GM21526 (cell line): ENCODE measurements around the gene APOD.
A peak's percentile ranks its signal among the peaks of the same experiment; 100 is the strongest.

Experiments
- ATAC-seq: cut with Tn5 transposase; IDR thresholded peaks from one replicate; pipeline ENCODE4 v1.9.1; 2021; ENCODE audit warnings: moderate library complexity; ENCODE audit not compliant: unreplicated experiment, low FRiP score

The APOD gene

DNA sequence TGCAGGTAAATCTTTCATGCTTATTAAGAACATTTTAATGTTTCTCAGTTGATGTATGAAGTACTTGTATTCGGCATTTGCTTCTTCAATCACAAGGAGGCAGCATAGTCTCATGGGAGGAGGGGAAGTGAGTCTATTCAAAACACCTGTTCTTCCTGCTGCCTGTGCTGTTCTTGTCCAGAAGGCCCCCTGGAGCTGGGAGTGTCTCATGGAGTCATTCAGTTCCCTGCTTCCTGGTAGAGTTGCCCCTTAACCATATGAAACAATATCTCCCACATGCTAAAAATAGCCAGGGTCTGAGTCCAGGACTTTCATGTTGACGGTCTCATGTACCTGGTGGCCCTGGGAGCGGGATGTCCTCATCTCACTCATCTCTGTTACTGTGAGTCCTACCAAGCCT is 25.1 kb downstream of the APOD start:
- no peak for ATAC-seq

DNA sequence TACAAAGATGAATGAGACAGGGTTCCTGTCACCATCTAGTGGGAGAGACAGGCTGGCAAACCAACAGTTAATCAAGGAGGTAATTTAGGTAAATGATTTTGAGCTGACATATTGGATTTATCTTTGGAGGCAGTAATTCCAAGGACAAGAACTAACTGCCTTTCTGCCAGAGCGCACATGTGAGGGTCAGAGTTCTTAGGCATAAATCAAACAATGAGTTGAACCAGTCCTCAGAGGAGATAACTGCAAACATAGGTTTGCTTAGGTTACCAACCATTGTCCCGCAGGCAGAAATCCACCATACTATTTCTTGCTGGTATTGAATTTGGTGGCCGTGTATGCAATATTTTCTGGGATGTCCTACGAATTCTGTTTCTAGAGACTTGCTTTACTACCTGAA is 26.4 kb downstream of the APOD start:
- no peak for ATAC-seq

DNA sequence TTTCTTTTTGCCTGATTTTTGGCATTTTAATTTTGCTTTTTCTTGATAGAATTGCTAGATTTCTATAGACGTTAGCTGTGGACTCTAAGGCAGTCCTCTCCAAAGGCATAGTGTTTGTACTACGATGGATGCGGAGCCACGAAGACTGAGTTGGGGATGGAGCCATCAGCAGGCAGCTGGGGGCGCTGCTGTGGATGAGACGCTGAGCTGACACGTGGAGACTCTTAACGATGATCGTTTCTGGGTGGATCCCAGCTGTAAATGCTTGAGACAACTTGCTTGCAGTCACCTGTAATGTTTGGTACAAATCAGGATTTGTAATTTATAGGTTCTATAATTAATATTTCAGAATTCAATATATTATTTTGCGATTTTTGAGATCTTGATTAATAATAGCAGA is 27.4 kb downstream of the APOD start:
- ATAC-seq = no peak

DNA sequence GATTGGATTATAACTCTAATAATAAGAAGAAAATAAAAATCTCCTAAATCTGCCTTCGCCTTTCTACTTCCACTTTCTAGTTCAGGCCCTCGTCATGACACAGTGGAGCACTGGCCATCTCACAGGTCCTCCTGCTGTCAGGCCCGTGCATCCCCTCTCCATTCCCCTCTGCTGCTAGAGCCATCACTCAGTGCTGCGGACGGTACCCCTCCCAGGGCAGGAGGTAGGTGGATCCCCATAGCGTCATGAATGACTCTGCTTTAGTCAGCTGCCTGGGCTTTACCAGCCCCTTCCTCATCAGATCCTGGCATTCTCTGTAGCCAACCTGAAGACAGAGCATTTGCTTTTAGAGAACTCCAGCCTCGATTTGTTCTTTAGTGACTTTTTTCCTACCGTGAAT is 28.6 kb downstream of the APOD start:
- ATAC-seq = no peak

DNA sequence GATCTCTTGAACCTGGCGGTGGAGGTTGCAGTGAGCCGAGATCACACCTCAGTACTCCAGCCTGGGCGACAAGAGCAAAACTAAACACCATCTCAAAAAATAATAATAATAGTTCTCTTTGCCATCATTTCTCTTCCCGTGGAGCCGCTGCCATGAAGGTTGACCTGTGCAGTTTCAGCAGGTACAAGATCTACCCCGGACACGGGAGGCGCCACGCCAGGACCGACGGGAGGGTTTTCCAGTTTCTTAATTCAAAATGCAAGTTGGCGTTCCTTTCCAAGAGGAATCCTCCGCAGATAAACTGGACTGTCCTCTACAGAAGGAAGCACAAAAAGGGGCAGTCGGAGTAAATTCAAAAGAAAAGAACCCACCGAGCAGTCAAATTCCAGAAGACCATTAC is 29.3 kb downstream of the APOD start:
- no peak for ATAC-seq

DNA sequence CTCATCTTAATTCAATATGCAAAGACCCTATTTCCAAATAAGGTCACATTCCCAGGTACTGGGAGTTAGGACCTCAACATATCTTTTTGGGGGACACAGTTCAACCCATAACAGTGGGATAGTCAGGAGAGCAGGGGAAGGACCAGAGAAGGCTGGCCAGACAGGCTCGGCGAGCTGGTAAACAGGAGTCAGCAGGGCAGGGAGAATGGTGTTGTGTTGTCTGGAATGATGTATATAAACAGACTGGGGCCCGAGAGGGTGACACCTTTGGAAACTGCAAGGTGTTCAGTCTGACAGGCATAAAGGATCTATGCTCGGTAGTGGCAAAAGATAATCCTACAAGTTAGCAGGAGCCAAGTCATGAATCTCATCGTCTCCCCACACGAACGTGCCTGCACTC is 30.5 kb downstream of the APOD start:
- no peak for ATAC-seq

- no peak for ATAC-seq
Observed at GRCh38 chr3:195551381-195551978, 32.3 kb downstream of the APOD start.

GRCh38 chr3:195550723-195551122 is 33.0 kb downstream of the APOD start:
- ATAC-seq = no peak

DNA sequence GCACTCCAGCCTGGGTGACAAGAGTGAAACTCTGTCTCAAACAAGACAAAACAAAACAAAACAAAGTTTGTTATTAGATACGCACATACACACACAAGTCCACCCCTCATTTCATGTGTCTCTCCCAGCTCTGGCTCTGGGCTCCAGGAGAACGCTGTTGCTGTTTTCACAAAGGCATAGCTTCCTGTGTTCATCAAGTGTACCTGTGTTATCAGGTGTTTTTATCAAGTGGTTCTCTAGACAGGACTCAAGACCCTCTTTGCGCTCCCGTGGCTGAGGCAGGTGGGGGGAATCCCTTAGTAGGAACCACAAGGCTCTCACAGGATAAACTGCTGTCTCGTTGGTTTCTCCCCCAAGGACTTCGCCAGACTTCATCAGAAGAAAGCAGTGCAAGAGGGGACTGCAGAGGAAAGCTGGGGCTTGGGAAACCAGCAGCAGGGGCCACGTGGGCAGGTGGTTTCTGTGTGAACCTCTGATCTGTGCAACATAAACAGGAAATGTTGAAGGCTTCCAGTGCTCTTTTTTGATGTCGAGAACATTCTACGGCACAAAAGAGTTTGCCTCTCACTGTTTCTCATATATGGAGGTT is 33.7 kb downstream of the APOD start:
- no peak for ATAC-seq

DNA sequence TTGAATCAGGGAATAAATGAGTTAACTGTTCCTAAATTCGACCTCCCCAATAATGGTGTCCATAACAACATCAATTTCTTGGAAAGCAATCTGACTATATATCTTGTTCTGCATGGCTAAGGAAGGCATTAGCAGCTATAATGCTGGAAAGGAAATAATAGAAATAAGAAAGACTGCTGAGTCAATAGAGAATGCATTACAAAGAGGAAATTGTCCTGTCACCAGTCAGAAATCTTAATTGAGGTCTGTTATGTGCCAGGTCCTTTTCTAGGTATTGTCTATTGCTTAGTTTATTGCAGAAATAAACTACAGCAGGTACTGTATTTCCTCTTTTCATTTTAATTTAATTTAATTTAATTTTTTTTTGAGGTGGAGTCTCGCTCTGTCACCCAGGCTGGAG is 34.8 kb downstream of the APOD start:
- no peak for ATAC-seq

- ATAC-seq = no peak
Observed at GRCh38 chr3:195548501-195548900, 35.2 kb downstream of the APOD start.

- ATAC-seq = no peak
Observed at GRCh38 chr3:195548006-195548405, 35.7 kb downstream of the APOD start.

DNA sequence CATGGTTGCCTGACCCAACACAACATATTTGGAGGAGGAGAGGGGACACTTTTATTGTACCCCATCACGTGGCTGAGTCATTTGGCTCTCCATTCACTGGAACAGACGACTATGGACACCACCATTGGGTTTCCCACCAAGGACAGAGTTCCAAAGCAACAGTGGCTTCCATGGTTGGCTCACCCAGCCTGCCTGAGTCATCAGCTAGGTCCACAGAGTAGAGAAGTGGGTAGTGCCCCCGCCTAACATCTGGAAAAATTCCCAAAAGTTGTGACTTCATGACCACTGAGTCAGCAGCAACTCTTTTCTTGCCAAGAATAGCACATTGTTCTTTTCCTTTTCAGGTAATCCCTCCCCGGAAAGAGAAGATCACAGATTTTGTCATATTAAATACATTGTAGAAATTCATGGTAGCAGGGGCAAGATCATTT is 37.6 kb downstream of the APOD start:
- no peak for ATAC-seq

- no peak for ATAC-seq
Observed at GRCh38 chr3:195544634-195545033, 39.1 kb downstream of the APOD start.

DNA sequence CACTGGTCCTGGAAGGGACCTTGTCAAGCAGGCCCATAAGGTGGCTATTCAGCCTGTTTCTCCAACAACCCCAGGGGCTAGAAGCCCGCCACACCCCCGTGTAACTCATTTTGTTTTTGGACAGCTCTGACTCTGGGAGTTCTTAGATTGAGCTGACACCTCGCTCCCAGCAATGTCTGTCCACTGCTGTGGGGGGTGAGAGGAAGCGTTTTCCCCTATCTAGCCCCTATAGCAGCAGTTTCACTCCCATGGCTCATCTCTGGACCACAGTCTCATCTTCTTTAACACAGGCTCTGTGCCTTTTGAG is 39.6 kb downstream of the APOD start:
- ATAC-seq = no peak

DNA sequence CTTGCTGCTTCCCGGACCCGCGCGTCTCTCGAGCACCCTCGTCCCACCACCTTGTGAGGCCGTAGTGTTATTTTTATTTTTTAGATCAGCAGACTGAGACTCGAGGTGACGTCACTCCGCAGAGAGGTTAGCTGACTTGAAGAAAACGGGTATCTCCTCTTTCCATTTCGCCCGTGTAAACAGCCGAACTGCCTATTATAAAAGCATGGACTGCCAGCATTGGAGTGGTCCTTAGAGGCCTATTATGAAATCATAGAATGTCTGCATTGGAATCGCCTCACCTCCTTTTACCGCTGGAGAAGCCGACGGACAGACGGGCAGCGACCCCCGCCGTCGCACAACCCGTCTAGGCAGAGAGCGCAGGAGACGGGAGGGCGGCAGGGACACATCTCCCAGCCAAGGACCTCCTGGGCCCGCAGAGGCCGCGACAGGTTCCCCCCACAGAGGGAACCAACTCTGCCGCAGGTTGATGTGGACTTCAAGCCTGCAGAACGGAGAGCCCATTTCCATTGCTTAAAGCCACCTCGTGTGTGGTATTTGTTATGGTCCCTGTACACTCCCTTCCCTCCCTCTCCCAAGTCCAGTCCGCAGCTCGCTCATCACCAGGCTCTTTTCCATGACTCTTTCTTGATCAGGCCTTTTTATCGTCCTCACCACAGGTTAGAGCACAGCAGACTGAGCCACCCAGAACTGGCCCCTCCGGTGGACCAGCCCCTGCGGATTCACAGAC is 40.1 kb downstream of the APOD start:
- ATAC-seq = no peak

- ATAC-seq = peak; percentile 61
Observed at GRCh38 chr3:195542698-195543499, 40.8 kb downstream of the APOD start, which contains the start of gene PPP1R2. TSS of gene PPP1R2 (minus strand) at chr3:195543325. CDS start at chr3:195543025, 300 bp downstream.

- ATAC-seq = no peak
Observed at GRCh38 chr3:195542316-195542697, 41.4 kb downstream of the APOD start.

DNA sequence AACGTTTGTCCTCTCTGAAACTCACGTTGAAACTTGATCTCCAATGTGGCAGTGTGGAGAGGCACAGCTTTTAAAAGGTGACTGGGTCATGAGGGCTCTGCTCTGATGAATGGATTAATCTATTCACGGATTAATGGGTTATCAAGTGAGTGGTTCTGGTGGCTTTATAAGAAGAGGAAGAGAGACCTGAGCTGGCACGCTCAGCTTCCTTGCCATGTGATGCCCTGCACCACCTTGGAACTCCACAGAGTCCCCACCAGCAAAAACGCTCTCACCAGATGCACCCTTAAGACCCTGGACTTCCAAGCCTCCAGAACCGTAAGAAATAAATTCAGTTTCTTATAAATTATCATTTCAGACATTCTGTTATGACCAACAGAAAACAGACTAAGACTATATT is 43.2 kb downstream of the APOD start:
- ATAC-seq = no peak

GRCh38 chr3:195540027-195540426 is 43.7 kb downstream of the APOD start:
- ATAC-seq = no peak

GRCh38 chr3:195539479-195539878 is 44.3 kb downstream of the APOD start:
- ATAC-seq = no peak
